GM12801 (cell line): ENCODE results near the gene DNM1L.

Experiments used
- CTCF ChIP-seq: IDR thresholded peaks from one replicate; pipeline ENCODE4 v1.5.1; 2011; ENCODE audit warnings: control low read depth; ENCODE audit not compliant: insufficient read length; ENCODE audit errors: extremely low read depth

DNM1L gene

GRCh38 chr12:32757157-32757556 lies 78.1 kb downstream of the DNM1L start:
- no peak for TF ChIP-seq CTCF

GRCh38 chr12:32761716-32762115 lies 82.6 kb downstream of the DNM1L start:
- no peak for TF ChIP-seq CTCF

- no peak for TF ChIP-seq CTCF
Observed at GRCh38 chr12:32765906-32766305, 86.8 kb downstream of the DNM1L start.

GRCh38 chr12:32768518-32768917 lies 89.4 kb downstream of the DNM1L start:
- TF ChIP-seq CTCF: no peak

- TF ChIP-seq CTCF: no peak
Observed at GRCh38 chr12:32770141-32770540, 91.0 kb downstream of the DNM1L start.

GRCh38 chr12:32773691-32774090 lies 94.6 kb downstream of the DNM1L start:
- no peak for TF ChIP-seq CTCF

GRCh38 chr12:32776258-32776657 lies 97.2 kb downstream of the DNM1L start:
- TF ChIP-seq CTCF: no peak

- TF ChIP-seq CTCF: no peak
Observed at GRCh38 chr12:32777159-32777558, 98.1 kb downstream of the DNM1L start.
